Gastroesophageal sphincter (tissue), 4 donors: ENCODE results near the gene TEN1. TPM values are rescaled to one million over a fixed set of nuclear protein-coding genes. Genes with fewer than 3 reads are reported as not detected.

Experiments used
- ATAC-seq: fragments of 150-250 bp; one replicate; pipeline ENCODE4 v1.9.1; 2016; ENCODE audit warnings: mild to moderate bottlenecking, moderate library complexity
- H3K27ac ChIP-seq, 4 donors: fragments of 200-600 bp; sonication (generic) in 3 of 4; 1 replicate in 3 of 4; 2 replicates in 1 of 4; pipeline ENCODE4 v1.5.1; 2016 to 2019
- H3K27me3 ChIP-seq: fragments of 200-600 bp; sonication (generic); one replicate; pipeline ENCODE4 v1.5.1; 2019
- H3K36me3 ChIP-seq, 2 donors: fragments of 200-600 bp; sonication (generic); one replicate each; pipeline ENCODE4 v1.5.1; 2019; ENCODE audit warnings: control low read depth in 1 of 2
- H3K4me1 ChIP-seq, 3 donors: fragments of 200-600 bp; sonication (generic); 1 replicate in 2 of 3; 2 replicates in 1 of 3; pipeline ENCODE4 v1.5.1; 2016 to 2019; ENCODE audit warnings: control low read depth in 2 of 3
- H3K4me3 ChIP-seq, 2 donors: fragments of 200-600 bp; sonication (generic); one replicate each; pipeline ENCODE4 v1.5.1; 2019; ENCODE audit warnings: mild to moderate bottlenecking in 1 of 2, moderate library complexity in 1 of 2
- H3K9me3 ChIP-seq, 3 donors: fragments of 200-600 bp; sonication (generic); one replicate each; pipeline ENCODE4 v1.5.1; 2017 to 2019; ENCODE audit warnings: control low read depth in 2 of 3
- EP300 ChIP-seq: sonication (generic); formaldehyde crosslinking; IDR thresholded peaks from one replicate; pipeline ENCODE4 v1.6.1; 2017; ENCODE audit warnings: antibody characterized with exemption, mild to moderate bottlenecking
- POLR2A ChIP-seq, 2 donors: fragments of 450-650 bp; IDR thresholded peaks; one replicate each; pipeline ENCODE4 v1.6.1; 2017; ENCODE audit warnings: antibody characterized with exemption in 2 of 2, mild to moderate bottlenecking in 2 of 2, moderate library complexity in 1 of 2
- POLR2AphosphoS5 ChIP-seq: sonication (generic); formaldehyde crosslinking; IDR thresholded peaks from one replicate; pipeline ENCODE4 v1.6.1; 2017; ENCODE audit warnings: antibody characterized with exemption
- WGBS, 2 donors: methylation state at CpG; one replicate each; pipeline ENCODE4 v1.1.5; 2018; ENCODE audit warnings: low coverage in 1 of 2; 5-methylcytosine and 5-hydroxymethylcytosine counted together
- total RNA-seq, 4 donors: library from RNA; depleted of rRNA; stranded (reverse); fragments of >200 nt; gene quantifications; one replicate each; pipeline ENCODE4 v1.1.0, GENCODE V29; 2016
- TF ChIP-seq, protein P1 (sequence below), 4 experiments: fragments of 200-600 bp in 2 of 4; fragments of 450-650 bp in 2 of 4; sonication (generic) in 1 of 4; IDR thresholded peaks; one replicate each; pipeline ENCODE4 v1.5.1; 2017 to 2019; ENCODE audit warnings: antibody characterized with exemption in 4 of 4, mild to moderate bottlenecking in 2 of 4, moderate library complexity in 2 of 4

The TEN1 gene
- total RNA-seq, 4 donors from 2014 or later: 6.7 to 12.8 (median 7.9) TPM

DNA sequence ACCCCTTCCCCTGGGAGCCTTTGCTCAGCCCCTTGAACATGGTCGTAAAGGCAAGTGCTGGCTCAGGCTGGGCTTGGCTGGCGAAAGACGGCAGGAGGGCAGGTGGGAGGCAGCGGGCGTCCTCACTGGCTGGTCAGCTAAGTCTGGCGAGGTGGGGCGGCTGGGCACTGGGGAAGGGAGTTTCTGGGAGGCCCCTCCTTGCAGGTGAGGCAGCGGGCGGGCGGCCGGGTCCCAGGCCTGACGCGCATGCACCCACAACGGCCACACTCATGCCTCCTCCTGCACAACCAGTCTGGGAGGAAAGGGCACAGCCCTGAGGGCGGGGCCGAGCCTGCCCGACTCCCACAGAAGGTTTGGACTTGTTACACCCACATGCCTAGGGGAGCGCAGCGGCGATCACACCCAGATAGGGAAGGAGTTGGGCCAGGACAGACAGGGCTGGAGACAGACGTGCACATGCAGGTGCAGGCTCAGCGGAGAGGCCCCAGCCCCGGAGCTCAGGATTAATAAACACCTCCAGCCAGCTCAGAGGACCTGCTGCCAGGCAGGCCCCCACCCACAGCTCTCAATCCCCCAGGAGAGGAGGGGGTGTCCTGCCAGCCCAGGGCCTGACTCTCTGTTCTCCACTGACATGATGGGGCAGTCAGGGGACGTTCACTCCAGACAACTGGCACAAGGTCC is 48.3 kb downstream of the TEN1 start, which contains the start of gene EVPL:
Gene EVPL (minus strand): TSS at position 148 of the 681 bp plus-strand sequence. CDS start 108 bp downstream, at position 40.
- ATAC-seq: no peak
- Histone ChIP-seq H3K4me3 (no peak within 1 kb of the TSS), H3K4me1 (no peaks in the 10 kb centered on the region), H3K9me3 (no peaks in the 10 kb centered on the region), H3K36me3 (no peaks in the 10 kb centered on the region), H3K27ac (no peak within 1 kb of the TSS), H3K27me3 (peaks cover 4% of the 10 kb centered on the region)
- TF ChIP-seq POLR2AphosphoS5 (no peak), POLR2A (IDR thresholded peaks at IDR 0.05) (no peak), EP300 (no peak)
- TF ChIP-seq, protein P1, sequence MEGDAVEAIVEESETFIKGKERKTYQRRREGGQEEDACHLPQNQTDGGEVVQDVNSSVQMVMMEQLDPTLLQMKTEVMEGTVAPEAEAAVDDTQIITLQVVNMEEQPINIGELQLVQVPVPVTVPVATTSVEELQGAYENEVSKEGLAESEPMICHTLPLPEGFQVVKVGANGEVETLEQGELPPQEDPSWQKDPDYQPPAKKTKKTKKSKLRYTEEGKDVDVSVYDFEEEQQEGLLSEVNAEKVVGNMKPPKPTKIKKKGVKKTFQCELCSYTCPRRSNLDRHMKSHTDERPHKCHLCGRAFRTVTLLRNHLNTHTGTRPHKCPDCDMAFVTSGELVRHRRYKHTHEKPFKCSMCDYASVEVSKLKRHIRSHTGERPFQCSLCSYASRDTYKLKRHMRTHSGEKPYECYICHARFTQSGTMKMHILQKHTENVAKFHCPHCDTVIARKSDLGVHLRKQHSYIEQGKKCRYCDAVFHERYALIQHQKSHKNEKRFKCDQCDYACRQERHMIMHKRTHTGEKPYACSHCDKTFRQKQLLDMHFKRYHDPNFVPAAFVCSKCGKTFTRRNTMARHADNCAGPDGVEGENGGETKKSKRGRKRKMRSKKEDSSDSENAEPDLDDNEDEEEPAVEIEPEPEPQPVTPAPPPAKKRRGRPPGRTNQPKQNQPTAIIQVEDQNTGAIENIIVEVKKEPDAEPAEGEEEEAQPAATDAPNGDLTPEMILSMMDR (IDR thresholded peaks at IDR 0.05): no peak
- 40 to 67% methylated on average over 1 of the region's 24 CpGs for WGBS, 2 donors

- no peak for TF ChIP-seq EP300
- TF ChIP-seq, protein P1 (IDR thresholded peaks at IDR 0.05): no peak
- no peak for TF ChIP-seq POLR2A (IDR thresholded peaks at IDR 0.05)
- no peak for TF ChIP-seq POLR2AphosphoS5
- Histone ChIP-seq H3K36me3 (no peaks in the 10 kb centered on the region), H3K27me3 (no peaks in the 10 kb centered on the region), H3K9me3 (no peaks in the 10 kb centered on the region), H3K4me3 (no peak overlapping the region), H3K27ac (no peak overlapping the region), H3K4me1 (peaks cover 0 to 14% (median 11%) of the 10 kb centered on the region in 3 donors)
- no peak for ATAC-seq
- WGBS, 2 donors: 74 to 86% methylated on average over 4 to 7 of the region's 20 CpGs
Measured at GRCh38 chr17:76032073-76032779, 53.2 kb downstream of the TEN1 start.

DNA sequence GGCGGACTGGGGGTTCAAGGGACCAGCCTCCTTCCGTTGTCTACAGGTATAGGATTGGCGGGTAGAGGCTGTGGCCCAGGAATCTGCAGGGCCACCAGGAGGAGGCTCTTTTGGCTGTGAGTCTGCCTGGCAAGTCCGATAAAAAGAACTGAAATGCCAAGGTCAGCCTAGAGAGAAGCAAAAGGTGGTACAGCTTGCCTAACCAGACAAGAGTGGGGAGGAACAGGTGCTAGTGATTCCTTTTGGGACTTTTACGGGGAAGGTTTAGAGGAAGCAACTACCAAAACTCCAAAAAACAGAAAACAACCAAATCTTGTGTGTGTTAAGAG is 53.7 kb downstream of the TEN1 start:
- H3K4me1 ChIP-seq: peaks cover 0 to 19% (median 11%) of the 10 kb centered on the region in 3 donors
- ATAC-seq: no peak
- no peaks in the 10 kb centered on the region for H3K27me3 ChIP-seq
- TF ChIP-seq POLR2AphosphoS5 (no peak), EP300 (no peak), POLR2A (IDR thresholded peaks at IDR 0.05) (no peak)
- TF ChIP-seq, protein P1 (IDR thresholded peaks at IDR 0.05): no peak
- H3K36me3 ChIP-seq: peaks cover 0 to 1% of the 10 kb centered on the region in 2 donors
- no peaks in the 10 kb centered on the region for H3K9me3 ChIP-seq
- 100% methylated on average over 3 of the region's 5 CpGs; no CpG with 5 or more reads in 1 of the 2 donors for WGBS, 2 donors
- no peak overlapping the region for H3K4me3 ChIP-seq
- H3K27ac ChIP-seq: no peak overlapping the region

DNA sequence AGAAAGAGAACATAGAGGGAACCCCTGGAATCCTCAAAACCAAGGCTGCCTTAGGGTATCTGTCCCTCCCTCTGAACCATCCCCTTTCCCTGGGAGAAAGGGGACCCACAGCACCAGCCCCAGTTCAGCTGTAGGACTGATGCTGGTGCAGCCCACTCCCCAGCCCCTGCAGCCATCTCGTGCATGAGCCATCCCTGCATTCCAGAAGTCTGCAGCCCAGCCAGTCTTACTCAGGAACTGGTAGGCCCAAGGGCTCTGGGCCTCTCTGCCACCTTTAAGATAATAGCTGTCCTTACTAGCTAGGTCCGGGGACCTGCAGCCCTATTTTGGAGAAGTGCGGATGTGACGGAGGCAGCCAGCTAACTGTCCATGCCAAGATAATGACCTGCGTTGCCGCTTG is 54.1 kb downstream of the TEN1 start:
- H3K4me3 ChIP-seq: no peak overlapping the region
- no CpG with 5 or more reads among the region's 6 CpGs for WGBS, 2 donors
- H3K4me1 ChIP-seq: peaks cover 0 to 19% (median 11%) of the 10 kb centered on the region in 3 donors
- TF ChIP-seq, protein P1 (IDR thresholded peaks at IDR 0.05): no peak
- TF ChIP-seq EP300 (no peak), POLR2AphosphoS5 (no peak), POLR2A (IDR thresholded peaks at IDR 0.05) (no peak)
- no peaks in the 10 kb centered on the region for H3K27me3 ChIP-seq
- H3K36me3 ChIP-seq: peaks cover 0 to 5% of the 10 kb centered on the region in 2 donors
- H3K27ac ChIP-seq: no peak overlapping the region
- H3K9me3 ChIP-seq: no peaks in the 10 kb centered on the region
- no peak for ATAC-seq
